ENCODE measurements around the gene PLEKHA1.
A peak's percentile ranks its signal among the peaks of the same experiment; 100 is the strongest.

Gene PLEKHA1

GRCh38 chr10:122362621-122363020 lies 11.9 kb upstream of the PLEKHA1 start:
- Histone ChIP-seq H3K4me3 (ENCODE audit: severe bottlenecking) (no peak overlapping the region), H3K27ac (ENCODE audit: poor library complexity, severe bottlenecking) (peak overlapping the region; percentile 66), H3K9me3 (ENCODE audit: severe bottlenecking) (no peaks in the 10 kb centered on the region), H3K27me3 (ENCODE audit: insufficient read depth, poor library complexity, severe bottlenecking) (no peaks in the 10 kb centered on the region), H3K4me1 (ENCODE audit: insufficient read depth, poor library complexity, severe bottlenecking) (peaks cover 19% of the 10 kb centered on the region), H3K36me3 (ENCODE audit: low read depth) (no peaks in the 10 kb centered on the region)
- TF ChIP-seq, protein P1, sequence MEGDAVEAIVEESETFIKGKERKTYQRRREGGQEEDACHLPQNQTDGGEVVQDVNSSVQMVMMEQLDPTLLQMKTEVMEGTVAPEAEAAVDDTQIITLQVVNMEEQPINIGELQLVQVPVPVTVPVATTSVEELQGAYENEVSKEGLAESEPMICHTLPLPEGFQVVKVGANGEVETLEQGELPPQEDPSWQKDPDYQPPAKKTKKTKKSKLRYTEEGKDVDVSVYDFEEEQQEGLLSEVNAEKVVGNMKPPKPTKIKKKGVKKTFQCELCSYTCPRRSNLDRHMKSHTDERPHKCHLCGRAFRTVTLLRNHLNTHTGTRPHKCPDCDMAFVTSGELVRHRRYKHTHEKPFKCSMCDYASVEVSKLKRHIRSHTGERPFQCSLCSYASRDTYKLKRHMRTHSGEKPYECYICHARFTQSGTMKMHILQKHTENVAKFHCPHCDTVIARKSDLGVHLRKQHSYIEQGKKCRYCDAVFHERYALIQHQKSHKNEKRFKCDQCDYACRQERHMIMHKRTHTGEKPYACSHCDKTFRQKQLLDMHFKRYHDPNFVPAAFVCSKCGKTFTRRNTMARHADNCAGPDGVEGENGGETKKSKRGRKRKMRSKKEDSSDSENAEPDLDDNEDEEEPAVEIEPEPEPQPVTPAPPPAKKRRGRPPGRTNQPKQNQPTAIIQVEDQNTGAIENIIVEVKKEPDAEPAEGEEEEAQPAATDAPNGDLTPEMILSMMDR (IDR thresholded peaks at IDR 0.05; ENCODE audit: poor library complexity, severe bottlenecking) = no peak
- DNase-seq (ENCODE audit: low spot score) = no peak
- no peak for ATAC-seq (ENCODE audit: low read depth)

DNA sequence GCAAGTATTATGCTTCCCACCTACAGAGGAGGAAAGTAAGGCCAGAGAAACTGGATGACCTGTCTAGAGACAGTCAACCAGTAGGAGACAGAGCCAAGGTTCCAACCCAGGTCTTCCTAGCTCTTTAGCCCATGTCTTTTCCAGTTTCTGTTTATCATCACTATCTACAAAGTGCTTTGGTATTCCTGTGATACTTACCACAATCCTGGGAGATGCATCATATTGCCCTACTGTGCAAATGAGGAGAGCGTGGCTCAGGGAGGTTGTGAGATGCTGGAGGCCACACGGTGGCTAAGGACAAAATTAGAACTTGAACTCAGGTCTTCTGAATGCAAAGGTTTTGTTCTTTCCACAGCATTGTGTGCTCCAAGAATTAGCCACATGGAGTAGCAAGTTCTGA lies 11.2 kb upstream of the PLEKHA1 start:
- ATAC-seq (ENCODE audit: low read depth) (no peak), DNase-seq (ENCODE audit: low spot score) (no peak)
- peaks cover 19% of the 10 kb centered on the region for H3K4me1 ChIP-seq (ENCODE audit: insufficient read depth, poor library complexity, severe bottlenecking)
- H3K9me3 ChIP-seq (ENCODE audit: severe bottlenecking) = no peaks in the 10 kb centered on the region
- H3K36me3 ChIP-seq (ENCODE audit: low read depth) = no peaks in the 10 kb centered on the region
- TF ChIP-seq, protein P1 (IDR thresholded peaks at IDR 0.05; ENCODE audit: poor library complexity, severe bottlenecking) = no peak
- peak overlapping the region; percentile 66 for H3K27ac ChIP-seq (ENCODE audit: poor library complexity, severe bottlenecking)
- no peak overlapping the region for H3K4me3 ChIP-seq (ENCODE audit: severe bottlenecking)
- no peaks in the 10 kb centered on the region for H3K27me3 ChIP-seq (ENCODE audit: insufficient read depth, poor library complexity, severe bottlenecking)

DNA sequence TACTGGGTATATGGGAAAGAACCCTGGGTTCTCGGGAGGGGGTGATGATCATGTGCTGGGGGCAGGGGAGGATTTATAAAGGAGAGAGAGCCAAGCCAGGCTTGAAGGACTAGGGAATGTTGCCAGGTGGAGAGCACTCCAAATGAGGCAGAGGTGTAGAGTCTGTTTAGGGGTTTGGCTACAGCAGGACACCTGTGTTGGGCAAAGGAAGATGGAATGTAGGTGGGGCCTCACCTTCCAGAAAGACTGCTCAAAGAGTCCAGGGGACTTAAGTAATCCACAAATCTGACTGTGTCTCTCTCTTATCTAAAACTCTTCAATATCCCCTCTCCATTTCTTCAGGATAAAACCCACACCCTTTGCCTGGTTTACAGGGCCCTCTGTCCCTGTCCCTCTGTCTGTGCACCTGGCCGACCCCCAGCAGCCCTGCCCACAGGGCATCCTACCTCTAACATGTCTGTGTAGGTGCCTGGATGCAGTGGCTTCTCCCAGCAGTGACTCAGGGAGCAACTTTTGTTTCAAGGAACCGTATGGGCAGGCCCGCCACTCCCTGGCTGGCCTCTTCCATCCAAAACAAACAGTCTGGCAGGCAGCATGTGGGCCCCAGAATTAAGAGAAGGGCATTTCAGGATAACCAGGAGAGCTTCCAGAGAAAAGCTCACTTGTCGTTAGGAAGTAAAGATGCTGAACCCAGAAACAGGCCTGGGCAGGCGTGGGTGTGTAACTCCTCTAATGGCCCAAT lies 10.6 kb upstream of the PLEKHA1 start:
- no peaks in the 10 kb centered on the region for H3K36me3 ChIP-seq (ENCODE audit: low read depth)
- H3K27ac ChIP-seq (ENCODE audit: poor library complexity, severe bottlenecking) = peak overlapping the region; percentile 66

GRCh38 chr10:122368502-122369254 lies 5.8 kb upstream of the PLEKHA1 start:
- ATAC-seq (ENCODE audit: low read depth) (no peak), DNase-seq (ENCODE audit: low spot score) (no peak)
- Histone ChIP-seq H3K9me3 (ENCODE audit: severe bottlenecking) (no peaks in the 10 kb centered on the region), H3K27ac (ENCODE audit: poor library complexity, severe bottlenecking) (no peak overlapping the region), H3K4me3 (ENCODE audit: severe bottlenecking) (no peak overlapping the region), H3K27me3 (ENCODE audit: insufficient read depth, poor library complexity, severe bottlenecking) (no peaks in the 10 kb centered on the region), H3K36me3 (ENCODE audit: low read depth) (no peaks in the 10 kb centered on the region), H3K4me1 (ENCODE audit: insufficient read depth, poor library complexity, severe bottlenecking) (peaks cover 15% of the 10 kb centered on the region)
- TF ChIP-seq, protein P1 (IDR thresholded peaks at IDR 0.05; ENCODE audit: poor library complexity, severe bottlenecking) = no peak

More for the DNA sequence above, 10.6 kb upstream of the PLEKHA1 start:
- no peaks in the 10 kb centered on the region for H3K9me3 ChIP-seq (ENCODE audit: severe bottlenecking)
- TF ChIP-seq, protein P1 (IDR thresholded peaks at IDR 0.05; ENCODE audit: poor library complexity, severe bottlenecking) = no peak
- DNase-seq (ENCODE audit: low spot score) = no peak
- H3K4me3 ChIP-seq (ENCODE audit: severe bottlenecking) = no peak overlapping the region
- H3K27me3 ChIP-seq (ENCODE audit: insufficient read depth, poor library complexity, severe bottlenecking) = no peaks in the 10 kb centered on the region
- ATAC-seq (ENCODE audit: low read depth) = peak; percentile 90
- H3K4me1 ChIP-seq (ENCODE audit: insufficient read depth, poor library complexity, severe bottlenecking) = peaks cover 19% of the 10 kb centered on the region

Data from RWPE2 (cell line).